BLaER1 treated with 17β-estradiol and CSF1 and Interleukin-3, amounts not matched to agents 10 nM and 100 nM (cell line): Measurements from ENCODE around the gene PGRMC1.
A peak's percentile ranks its signal among the peaks of the same experiment; 100 is the strongest.

Experiments used
- H3K27ac ChIP-seq, 11 experiments: shearing (Covaris generic); formaldehyde crosslinking; 2 replicates each; pipeline ENCODE4 v1.8.1; 2022
- H3K27me3 ChIP-seq, 11 experiments: shearing (Covaris generic); formaldehyde crosslinking; 2 replicates each; pipeline ENCODE4 v1.8.1; 2022
- H3K36me3 ChIP-seq, 11 experiments: shearing (Covaris generic); formaldehyde crosslinking; 2 replicates each; pipeline ENCODE4 v1.8.1; 2022
- H3K4me1 ChIP-seq, 10 experiments: shearing (Covaris generic); formaldehyde crosslinking; 2 replicates each; pipeline ENCODE4 v1.8.1; 2022
- H3K4me2 ChIP-seq, 11 experiments: shearing (Covaris generic); formaldehyde crosslinking; 2 replicates each; pipeline ENCODE4 v1.8.1; 2022
- H3K4me3 ChIP-seq, 10 experiments: shearing (Covaris generic); formaldehyde crosslinking; 2 replicates each; pipeline ENCODE4 v1.8.1; 2022
- H3K9ac ChIP-seq, 11 experiments: shearing (Covaris generic); formaldehyde crosslinking; 2 replicates each; pipeline ENCODE4 v1.8.1; 2022
- H3K9me3 ChIP-seq, 11 experiments: shearing (Covaris generic); formaldehyde crosslinking; replicated peaks in 1 of 11; 2 replicates each; pipeline ENCODE4 v1.8.1; 2022
- H4K20me1 ChIP-seq, 11 experiments: shearing (Covaris generic); formaldehyde crosslinking; 2 replicates each; pipeline ENCODE4 v1.8.1; 2022
- Cebpa-rat ChIP-seq, 11 experiments: shearing (Covaris generic); IDR thresholded peaks; 2 replicates each; pipeline ENCODE4 v1.8.1; 2022

Gene PGRMC1

DNA sequence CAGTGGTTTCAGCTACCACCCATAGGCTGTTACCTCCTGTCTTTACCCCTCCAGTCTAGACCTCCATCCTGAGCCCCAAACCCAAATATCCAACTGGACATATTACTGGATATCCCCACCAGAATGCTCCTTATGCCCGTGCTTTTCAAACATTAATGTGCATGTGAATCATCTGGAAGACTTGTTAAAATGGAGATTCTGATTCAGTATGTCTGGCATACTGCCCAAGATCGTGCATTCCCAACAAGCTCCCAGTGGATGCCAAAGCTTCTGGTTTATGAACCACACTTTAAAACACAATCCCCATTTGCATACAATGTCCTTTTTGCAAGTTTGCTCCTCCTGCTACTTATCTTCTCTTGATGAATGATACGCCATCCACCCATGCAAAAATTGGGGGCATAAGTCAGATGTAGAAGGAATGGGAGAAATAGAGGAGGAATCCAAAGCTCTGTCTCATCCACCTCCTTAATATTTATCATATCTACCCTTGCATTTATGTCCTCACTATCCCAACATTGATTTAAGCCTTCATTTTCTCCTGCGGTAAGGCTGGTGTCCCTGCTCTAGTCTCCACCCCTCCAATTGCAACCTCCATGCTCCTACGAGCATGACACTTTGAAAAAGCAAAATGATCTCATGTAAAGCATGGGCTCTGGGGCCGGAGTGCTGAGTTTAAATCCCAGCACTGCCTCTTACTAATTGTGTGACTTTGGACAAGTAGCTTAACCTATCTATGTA, 7.4 kb upstream of the PGRMC1 start:
- no peak for TF ChIP-seq Cebpa-rat (IDR thresholded peaks at IDR 0.05)
- no peaks in the 10 kb centered on the region for H4K20me1 ChIP-seq

DNA sequence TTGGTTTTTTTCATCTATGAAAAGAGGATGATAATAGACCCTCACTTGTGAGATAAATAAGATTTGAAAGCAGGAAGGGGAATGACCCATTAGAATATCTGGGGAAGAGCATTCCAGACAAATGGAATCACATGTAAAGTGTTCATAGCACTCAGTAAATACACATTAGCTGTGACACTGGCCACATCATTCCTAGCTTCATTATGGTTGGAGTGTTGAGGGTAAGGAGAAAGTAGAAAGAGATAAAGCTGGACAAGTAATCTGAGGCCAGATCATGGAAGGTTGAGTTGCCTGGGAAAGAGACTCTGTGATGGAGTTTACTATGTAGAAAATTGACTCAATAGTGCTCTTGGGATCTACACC, 6.9 kb upstream of the PGRMC1 start:
- Histone ChIP-seq H4K20me1 (no peaks in the 10 kb centered on the region), H3K36me3 (no peaks in the 10 kb centered on the region), H3K4me1 (no peaks in the 10 kb centered on the region; a peak in 1 of 20 replicates), H3K9ac (no peak overlapping the region), H3K4me3 (no peak overlapping the region), H3K4me2 (no peak overlapping the region), H3K9me3 (no peaks in the 10 kb centered on the region), H3K27ac (no peak overlapping the region), H3K27me3 (no peaks in the 10 kb centered on the region)
- no peak for TF ChIP-seq Cebpa-rat (IDR thresholded peaks at IDR 0.05)

More for the DNA sequence above, 7.4 kb upstream of the PGRMC1 start:
- Histone ChIP-seq H3K4me1 (no peaks in the 10 kb centered on the region; a peak in 1 of 20 replicates), H3K9ac (no peak overlapping the region), H3K27ac (no peak overlapping the region), H3K4me2 (no peak overlapping the region), H3K4me3 (no peak overlapping the region), H3K27me3 (no peaks in the 10 kb centered on the region), H3K9me3 (no peaks in the 10 kb centered on the region), H3K36me3 (no peaks in the 10 kb centered on the region)

DNA sequence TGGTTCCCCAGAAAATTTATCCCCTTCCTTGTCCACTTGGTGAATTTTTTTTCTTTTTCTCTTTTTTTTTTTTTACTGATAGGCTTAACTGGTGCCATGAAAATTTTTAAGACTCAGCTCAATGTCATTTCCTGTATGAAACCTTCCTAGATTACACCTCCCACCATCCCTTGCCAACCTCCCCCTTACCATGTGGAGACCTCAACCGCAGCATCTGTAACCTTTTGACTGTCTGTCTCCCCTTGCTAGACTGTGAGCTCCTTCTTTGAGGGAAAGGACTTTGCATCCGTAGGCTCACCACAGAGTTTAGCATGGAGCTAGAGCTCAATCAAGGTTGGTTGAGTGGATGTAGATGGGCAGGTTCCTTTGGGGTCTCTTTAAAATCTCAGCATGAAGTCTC, 5.2 kb upstream of the PGRMC1 start:
- Histone ChIP-seq H3K4me1 (peaks cover 0 to 4% (median 0%) of the 10 kb centered on the region in 10 experiments; a peak in 2 of 20 replicates), H3K9ac (no peak overlapping the region), H3K9me3 (peaks cover 0 to 3% (median 0%) of the 10 kb centered on the region in 11 experiments; a peak in 5 of 22 replicates), H3K27me3 (no peaks in the 10 kb centered on the region; a peak in 1 of 22 replicates), H3K27ac (no peak overlapping the region), H3K4me3 (no peak overlapping the region), H3K36me3 (no peaks in the 10 kb centered on the region), H3K4me2 (no peak overlapping the region), H4K20me1 (no peaks in the 10 kb centered on the region; a peak in 1 of 22 replicates)
- no peak for TF ChIP-seq Cebpa-rat (IDR thresholded peaks at IDR 0.05)

DNA sequence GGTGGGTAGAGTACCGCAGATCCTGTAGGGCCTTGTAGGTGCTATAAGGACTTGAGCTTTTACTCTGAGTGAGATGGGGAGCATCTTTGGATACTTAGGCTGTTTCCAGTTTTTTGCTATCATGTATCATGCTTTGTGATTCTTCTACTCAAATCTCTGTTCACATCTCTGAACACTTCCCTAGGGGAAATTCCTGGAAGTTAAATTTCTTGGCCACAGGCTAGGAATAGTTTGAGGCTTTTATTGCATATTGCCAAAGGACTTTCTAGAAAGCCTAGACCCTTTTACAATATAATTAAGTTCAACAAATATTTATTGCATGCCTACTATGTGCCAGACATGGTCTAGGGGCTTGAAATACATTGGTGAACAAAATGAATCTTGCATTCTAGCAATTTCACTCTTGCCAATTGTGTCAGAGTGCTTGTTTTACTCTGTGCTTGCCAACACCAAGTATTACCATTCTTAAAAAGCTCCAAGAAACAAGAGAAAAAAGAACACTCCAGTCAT, 4.1 kb upstream of the PGRMC1 start:
- no peak for TF ChIP-seq Cebpa-rat (IDR thresholded peaks at IDR 0.05)
- no peak overlapping the region for H3K27ac ChIP-seq
- no peaks in the 10 kb centered on the region; a peak in 1 of 22 replicates for H3K27me3 ChIP-seq

DNA sequence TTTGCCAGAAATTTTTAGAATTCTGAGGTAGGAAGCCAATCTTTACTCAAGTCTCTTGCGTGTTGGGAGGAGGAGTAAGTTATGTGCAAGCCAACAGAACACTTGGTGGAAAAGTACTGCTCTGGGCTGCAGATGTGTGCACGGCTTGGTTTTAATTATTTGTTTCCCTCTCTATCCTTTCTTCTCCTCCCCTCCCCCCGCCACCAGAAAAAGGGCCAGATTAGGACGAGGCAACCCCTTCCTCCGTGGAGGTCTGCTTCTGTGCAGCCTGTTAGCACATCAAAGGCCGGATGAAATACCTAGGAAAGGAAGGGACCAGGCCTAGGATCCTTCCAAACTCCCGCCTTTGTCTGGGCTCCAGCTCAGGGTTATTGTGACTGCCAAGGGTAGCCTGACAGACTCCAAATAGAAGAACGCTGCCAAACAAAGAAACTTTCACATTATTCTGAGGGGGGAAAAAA, 1.0 kb upstream of the PGRMC1 start:
- H3K36me3 ChIP-seq, result peaks cover 0 to 2% (median 0%) of the 10 kb centered on the region in 11 experiments; a peak in 1 of 22 replicates
- peaks cover 6 to 18% (median 14%) of the 10 kb centered on the region in 10 experiments; a peak in 17 of 20 replicates for H3K4me1 ChIP-seq
- peaks cover 0 to 20% (median 7%) of the 10 kb centered on the region in 11 experiments; a peak in 7 of 22 replicates for H4K20me1 ChIP-seq
- H3K9me3 ChIP-seq, result peaks cover 0 to 16% (median 5%) of the 10 kb centered on the region in 11 experiments; a peak in 8 of 22 replicates
- H3K27me3 ChIP-seq, result no peaks in the 10 kb centered on the region; a peak in 1 of 22 replicates
- no peak overlapping the region for H3K4me3 ChIP-seq
- no peak overlapping the region for H3K9ac ChIP-seq
- no peak overlapping the region for H3K27ac ChIP-seq
- no peak for TF ChIP-seq Cebpa-rat (IDR thresholded peaks at IDR 0.05)
- H3K4me2 ChIP-seq, result 0 out of 22 replicates have a peak overlapping the region, but pooled peaks of 1 of the 11 experiments have one; percentile 78

More for the DNA sequence above, 4.1 kb upstream of the PGRMC1 start:
- Histone ChIP-seq H3K36me3 (no peaks in the 10 kb centered on the region), H3K9me3 (peaks cover 0 to 15% (median 5%) of the 10 kb centered on the region in 11 experiments; a peak in 8 of 22 replicates), H3K4me2 (0 out of 22 replicates have a peak overlapping the region, but pooled peaks of 1 of the 11 experiments have one; percentile 2), H4K20me1 (no peaks in the 10 kb centered on the region; a peak in 1 of 22 replicates), H3K9ac (no peak overlapping the region), H3K4me3 (no peak overlapping the region), H3K4me1 (peaks cover 0 to 4% (median 0%) of the 10 kb centered on the region in 10 experiments; a peak in 2 of 20 replicates)

DNA sequence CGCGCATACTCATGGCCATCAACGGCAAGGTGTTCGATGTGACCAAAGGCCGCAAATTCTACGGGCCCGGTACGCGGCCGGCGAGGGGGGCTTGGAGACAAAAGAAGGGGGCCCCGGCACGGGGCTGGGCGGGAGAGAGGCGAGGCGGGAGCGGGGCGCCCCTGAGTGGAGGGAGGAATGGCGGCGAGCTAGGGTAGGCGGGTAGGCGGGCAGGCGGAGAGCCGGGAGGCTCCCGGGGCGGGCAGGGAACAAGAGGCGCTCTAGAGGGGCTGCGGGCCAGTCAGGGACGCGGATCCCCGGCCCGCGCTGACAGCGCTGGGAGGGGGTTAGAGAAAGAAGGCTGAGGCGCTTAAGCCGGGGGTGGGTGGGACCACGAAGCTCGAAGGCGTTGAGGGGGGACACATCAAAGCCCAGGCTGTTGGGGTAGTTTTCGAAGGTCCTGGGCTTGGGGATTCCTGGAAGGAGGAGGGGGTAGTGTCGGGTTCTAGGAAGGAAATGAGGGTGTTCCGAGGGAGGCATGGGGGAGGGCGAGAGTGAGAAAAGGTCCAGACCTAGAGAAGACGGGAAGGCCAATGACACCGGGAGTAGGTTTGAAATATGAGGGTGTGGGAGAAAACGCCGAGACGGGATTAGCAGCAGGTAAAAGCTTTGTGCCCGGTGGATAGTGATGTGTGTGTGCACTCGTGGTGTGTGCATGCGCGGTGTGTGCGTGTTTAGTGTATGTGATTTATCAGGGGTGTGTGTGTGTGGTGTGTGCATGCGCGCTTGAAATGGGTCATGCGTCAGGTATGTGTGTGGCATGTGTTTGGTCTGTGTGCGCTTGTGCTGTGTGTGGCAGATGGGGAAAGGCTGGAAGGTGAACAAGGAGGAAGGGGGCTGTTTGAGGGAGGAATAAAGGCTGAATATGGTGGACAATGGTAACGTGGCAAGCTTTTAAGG, 807 bp downstream of the PGRMC1 start:
- Histone ChIP-seq H3K36me3 (peaks cover 0 to 20% (median 4%) of the 10 kb centered on the region in 11 experiments; a peak in 7 of 22 replicates), H3K4me2 (peak overlapping the region; percentile 67 to 86 (median 80)), H3K27ac (peak overlapping the region; percentile 61 to 88 (median 80); a peak in 21 of 22 replicates), H3K27me3 (no peaks in the 10 kb centered on the region; a peak in 1 of 22 replicates), H3K9me3 (peaks cover 0 to 16% (median 5%) of the 10 kb centered on the region in 11 experiments; a peak in 8 of 22 replicates), H3K4me1 (peaks cover 6 to 18% (median 14%) of the 10 kb centered on the region in 10 experiments; a peak in 16 of 20 replicates), H3K9ac (peak overlapping the region; percentile 81 to 89 (median 86)), H3K4me3 (peak overlapping the region; percentile 60 to 83 (median 78)), H4K20me1 (peaks cover 0 to 24% (median 7%) of the 10 kb centered on the region in 11 experiments; a peak in 7 of 22 replicates)
- TF ChIP-seq Cebpa-rat (IDR thresholded peaks at IDR 0.05), result no peak

DNA sequence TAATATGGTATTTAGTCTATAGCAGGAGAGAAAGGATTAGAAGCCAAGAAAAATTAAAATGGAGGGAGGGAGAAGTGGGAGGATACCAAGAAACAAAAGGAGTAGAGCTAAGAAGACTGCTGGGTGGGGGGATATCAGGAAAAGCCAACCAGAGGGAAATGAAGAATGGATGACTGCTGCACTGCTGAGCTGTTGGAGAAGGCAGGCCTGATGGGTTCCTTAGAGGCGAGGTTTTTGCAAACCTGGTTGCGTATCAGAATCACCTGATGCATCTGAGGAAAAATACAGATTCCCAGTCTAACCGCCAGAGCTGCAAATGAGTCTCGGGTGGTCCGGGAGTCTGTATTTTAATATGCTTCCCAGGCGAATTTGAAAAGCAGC, 1.5 kb downstream of the PGRMC1 start:
- Histone ChIP-seq H3K27me3 (no peaks in the 10 kb centered on the region; a peak in 1 of 22 replicates), H3K27ac (peak overlapping the region in 3 of 11 experiments; percentile 79 to 88 (median 80); a peak in 2 of 22 replicates), H3K9me3 (peaks cover 0 to 16% (median 5%) of the 10 kb centered on the region in 11 experiments; a peak in 8 of 22 replicates), H3K4me1 (peaks cover 6 to 18% (median 14%) of the 10 kb centered on the region in 10 experiments; a peak in 16 of 20 replicates), H3K4me2 (peak overlapping the region; percentile 67 to 86 (median 80)), H3K9ac (peak overlapping the region in 10 of 11 experiments; percentile 82 to 89 (median 86); a peak in 18 of 22 replicates), H4K20me1 (peaks cover 0 to 26% (median 7%) of the 10 kb centered on the region in 11 experiments; a peak in 7 of 22 replicates), H3K4me3 (peak overlapping the region; percentile 60 to 83 (median 78)), H3K36me3 (peaks cover 0 to 26% (median 9%) of the 10 kb centered on the region in 11 experiments; a peak in 14 of 22 replicates)
- TF ChIP-seq Cebpa-rat (IDR thresholded peaks at IDR 0.05), result no peak

DNA sequence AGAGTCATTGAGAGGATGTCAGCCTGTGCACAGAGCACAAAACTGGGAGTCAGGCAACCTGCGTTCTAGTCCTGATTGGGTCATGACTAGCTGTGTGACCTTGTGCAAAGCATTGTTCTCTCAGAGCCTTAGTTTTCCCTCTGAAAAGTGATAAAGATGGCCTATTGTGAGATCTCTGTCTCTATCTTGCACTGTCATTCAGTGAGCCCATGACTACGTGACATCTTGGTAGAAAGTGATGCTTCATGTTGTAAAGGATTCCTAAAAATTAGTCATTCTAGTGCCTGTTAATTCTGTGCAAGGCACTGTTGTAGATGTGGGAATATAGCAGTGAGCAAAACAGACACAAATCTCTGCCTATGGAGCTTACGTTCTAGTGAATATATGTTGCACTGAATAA, 2.5 kb downstream of the PGRMC1 start:
- Histone ChIP-seq H3K27me3 (no peaks in the 10 kb centered on the region; a peak in 1 of 22 replicates), H4K20me1 (peaks cover 0 to 26% (median 7%) of the 10 kb centered on the region in 11 experiments; a peak in 7 of 22 replicates), H3K4me3 (no peak overlapping the region), H3K9me3 (peaks cover 0 to 16% (median 5%) of the 10 kb centered on the region in 11 experiments; a peak in 8 of 22 replicates), H3K9ac (no peak overlapping the region), H3K36me3 (peaks cover 0 to 37% (median 18%) of the 10 kb centered on the region in 11 experiments; a peak in 17 of 22 replicates), H3K27ac (no peak overlapping the region), H3K4me2 (peak overlapping the region in 10 of 11 experiments; percentile 71 to 86 (median 80); a peak in 20 of 22 replicates), H3K4me1 (peaks cover 6 to 18% (median 14%) of the 10 kb centered on the region in 10 experiments; a peak in 16 of 20 replicates)
- TF ChIP-seq Cebpa-rat (IDR thresholded peaks at IDR 0.05), result no peak
